ENCODE measurements around the gene MRPS2. TPM values are rescaled to one million over a fixed set of nuclear protein-coding genes. Genes with fewer than 3 reads are reported as not detected.
"Not testable (repeated sequence)": the region's sequence is repeated elsewhere in the genome, so short reads cannot be mapped to it uniquely, and the experiment has no call there.

MRPS2 gene
- total RNA-seq, 3 donors from 2014 or later = 27.3 to 36.0 (median 28.2) TPM

GRCh38 chr9:135508211-135508820 is 7.8 kb downstream of the MRPS2 start:
- no peak for ATAC-seq
- H3K4me3 ChIP-seq = no peak overlapping the region
- peaks cover 6% of the 10 kb centered on the region for H3K9me3 ChIP-seq
- no peaks in the 10 kb centered on the region for H3K4me1 ChIP-seq (ENCODE audit: low read depth)
- TF ChIP-seq CTCF (IDR thresholded peaks at IDR 0.05) = no peak
- H3K36me3 ChIP-seq (ENCODE audit: low read depth) = no peaks in the 10 kb centered on the region
- intact Hi-C loops (cut with DNase I, micrococcal nuclease) = no loop called here
- DNase-seq = peak in 1 of 3 donors; percentile 8

- TF ChIP-seq CTCF (IDR thresholded peaks at IDR 0.05) = no peak
- DNase-seq (no peak), ATAC-seq (no peak)
- H3K4me1 ChIP-seq (ENCODE audit: low read depth) = no peaks in the 10 kb centered on the region
- peaks cover 6% of the 10 kb centered on the region for H3K9me3 ChIP-seq
- intact Hi-C loops (cut with DNase I, micrococcal nuclease) = no loop called here
- no peaks in the 10 kb centered on the region for H3K36me3 ChIP-seq (ENCODE audit: low read depth)
- no peak overlapping the region for H3K4me3 ChIP-seq
Measured at GRCh38 chr9:135509458-135509857, 9.0 kb downstream of the MRPS2 start.

GRCh38 chr9:135512241-135512603 is 11.7 kb downstream of the MRPS2 start:
- Histone ChIP-seq H3K36me3 (ENCODE audit: low read depth) (no peaks in the 10 kb centered on the region), H3K9me3 (peaks cover 6% of the 10 kb centered on the region), H3K4me1 (ENCODE audit: low read depth) (no peaks in the 10 kb centered on the region), H3K4me3 (no peak overlapping the region)
- intact Hi-C loops (cut with DNase I, micrococcal nuclease) = no loop called here
- DNase-seq = no peak
- TF ChIP-seq CTCF (IDR thresholded peaks at IDR 0.05) = no peak
- ATAC-seq = no peak

- H3K36me3 ChIP-seq (ENCODE audit: low read depth) = no peaks in the 10 kb centered on the region
- ATAC-seq (no peak), DNase-seq (no peak)
- no peak overlapping the region for H3K4me3 ChIP-seq
- intact Hi-C loops (cut with DNase I, micrococcal nuclease) = no loop called here
- TF ChIP-seq CTCF (IDR thresholded peaks at IDR 0.05) = no peak
- no peaks in the 10 kb centered on the region for H3K4me1 ChIP-seq (ENCODE audit: low read depth)
- H3K9me3 ChIP-seq = peaks cover 6% of the 10 kb centered on the region
Measured at GRCh38 chr9:135512904-135513303, 12.4 kb downstream of the MRPS2 start.

GRCh38 chr9:135513351-135513846 is 12.9 kb downstream of the MRPS2 start:
- no peak overlapping the region for H3K4me3 ChIP-seq
- no peaks in the 10 kb centered on the region for H3K4me1 ChIP-seq (ENCODE audit: low read depth)
- H3K36me3 ChIP-seq (ENCODE audit: low read depth) = no peaks in the 10 kb centered on the region
- no peak for ATAC-seq
- intact Hi-C loops (cut with DNase I, micrococcal nuclease) = no loop called here
- no peak for TF ChIP-seq CTCF (IDR thresholded peaks at IDR 0.05)
- DNase-seq = no peak
- H3K9me3 ChIP-seq = peaks cover 6% of the 10 kb centered on the region

- DNase-seq; H3K9me3 ChIP-seq; ATAC-seq; H3K4me3 ChIP-seq; H3K36me3 ChIP-seq (ENCODE audit: low read depth); intact Hi-C loops (cut with DNase I, micrococcal nuclease); H3K4me1 ChIP-seq (ENCODE audit: low read depth): not testable (repeated sequence)
Measured at GRCh38 chr9:135513906-135514305, 13.4 kb downstream of the MRPS2 start.

All from mucosa of descending colon (tissue), 3 donors.